ENCODE results near the gene CCDC81. TPM values are rescaled to one million over a fixed set of nuclear protein-coding genes. Genes with fewer than 3 reads are reported as not detected.

CCDC81 gene
- 0.45 TPM for polyA plus RNA-seq (2012; ENCODE audit: insufficient read length, low read depth)

GRCh38 chr11:86374586-86374985 lies at the start of gene CCDC81:
Gene CCDC81, plus strand, starts transcription at chr11:86374887. Its CDS starts 277 bp downstream, at chr11:86375164.
- TF ChIP-seq FOXP2 (optimal IDR thresholded peaks at IDR 0.05; ENCODE audit: borderline replicate concordance, extremely low read depth, extremely low read length, insufficient read depth), result no peak
- TF ChIP-seq, protein P1, sequence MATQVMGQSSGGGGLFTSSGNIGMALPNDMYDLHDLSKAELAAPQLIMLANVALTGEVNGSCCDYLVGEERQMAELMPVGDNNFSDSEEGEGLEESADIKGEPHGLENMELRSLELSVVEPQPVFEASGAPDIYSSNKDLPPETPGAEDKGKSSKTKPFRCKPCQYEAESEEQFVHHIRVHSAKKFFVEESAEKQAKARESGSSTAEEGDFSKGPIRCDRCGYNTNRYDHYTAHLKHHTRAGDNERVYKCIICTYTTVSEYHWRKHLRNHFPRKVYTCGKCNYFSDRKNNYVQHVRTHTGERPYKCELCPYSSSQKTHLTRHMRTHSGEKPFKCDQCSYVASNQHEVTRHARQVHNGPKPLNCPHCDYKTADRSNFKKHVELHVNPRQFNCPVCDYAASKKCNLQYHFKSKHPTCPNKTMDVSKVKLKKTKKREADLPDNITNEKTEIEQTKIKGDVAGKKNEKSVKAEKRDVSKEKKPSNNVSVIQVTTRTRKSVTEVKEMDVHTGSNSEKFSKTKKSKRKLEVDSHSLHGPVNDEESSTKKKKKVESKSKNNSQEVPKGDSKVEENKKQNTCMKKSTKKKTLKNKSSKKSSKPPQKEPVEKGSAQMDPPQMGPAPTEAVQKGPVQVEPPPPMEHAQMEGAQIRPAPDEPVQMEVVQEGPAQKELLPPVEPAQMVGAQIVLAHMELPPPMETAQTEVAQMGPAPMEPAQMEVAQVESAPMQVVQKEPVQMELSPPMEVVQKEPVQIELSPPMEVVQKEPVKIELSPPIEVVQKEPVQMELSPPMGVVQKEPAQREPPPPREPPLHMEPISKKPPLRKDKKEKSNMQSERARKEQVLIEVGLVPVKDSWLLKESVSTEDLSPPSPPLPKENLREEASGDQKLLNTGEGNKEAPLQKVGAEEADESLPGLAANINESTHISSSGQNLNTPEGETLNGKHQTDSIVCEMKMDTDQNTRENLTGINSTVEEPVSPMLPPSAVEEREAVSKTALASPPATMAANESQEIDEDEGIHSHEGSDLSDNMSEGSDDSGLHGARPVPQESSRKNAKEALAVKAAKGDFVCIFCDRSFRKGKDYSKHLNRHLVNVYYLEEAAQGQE (IDR thresholded peaks at IDR 0.05; ENCODE audit: insufficient read depth in 1 of 2, low read depth in 2 of 2, low read length in 2 of 2), result no peak
- TF ChIP-seq POLR2AphosphoS5 (IDR thresholded peaks at IDR 0.05; ENCODE audit: low read depth, low read length), result no peak
- TF ChIP-seq SIN3A (IDR thresholded peaks at IDR 0.05; ENCODE audit: borderline replicate concordance, insufficient read depth, low read length), result no peak
- no peak for TF ChIP-seq TAF1 (IDR thresholded peaks at IDR 0.05; ENCODE audit: borderline replicate concordance, insufficient read depth, low read length)

DNA sequence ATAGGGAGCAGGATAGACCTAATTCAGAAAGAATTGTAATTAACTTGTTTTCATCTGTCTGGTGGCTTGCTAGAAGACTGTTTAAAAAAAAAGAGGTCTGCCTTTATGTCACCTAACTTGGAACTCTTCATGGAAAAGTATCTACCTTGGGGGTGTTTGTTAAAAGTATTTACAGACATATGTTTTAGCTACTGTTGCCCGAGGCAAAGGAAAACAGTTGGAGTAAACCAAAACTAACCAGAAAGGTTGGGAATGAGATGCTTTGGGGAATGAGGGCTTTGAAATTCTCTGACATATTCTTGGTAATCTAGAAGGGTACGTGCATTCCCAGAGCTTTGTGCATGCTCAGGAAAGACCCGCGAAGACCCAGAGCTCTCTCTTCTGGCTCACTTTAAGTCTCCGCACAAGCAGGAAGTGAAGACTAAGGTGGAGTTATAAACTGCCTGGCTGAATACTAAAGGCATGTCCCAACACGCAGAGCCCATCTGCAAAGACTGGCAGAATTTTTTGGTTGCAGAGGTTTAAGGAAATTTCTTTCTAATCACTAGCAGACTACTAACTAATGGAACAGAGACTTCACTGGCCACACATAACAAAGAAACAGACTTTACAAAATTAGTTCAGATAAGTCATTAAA lies 39.4 kb upstream of the CCDC81 start:
- TF ChIP-seq POLR2AphosphoS5 (IDR thresholded peaks at IDR 0.05; ENCODE audit: low read depth, low read length) (no peak), TAF1 (IDR thresholded peaks at IDR 0.05; ENCODE audit: borderline replicate concordance, insufficient read depth, low read length) (no peak), SIN3A (IDR thresholded peaks at IDR 0.05; ENCODE audit: borderline replicate concordance, insufficient read depth, low read length) (no peak), FOXP2 (optimal IDR thresholded peaks at IDR 0.05; ENCODE audit: borderline replicate concordance, extremely low read depth, extremely low read length, insufficient read depth) (no peak)
- TF ChIP-seq, protein P1 (IDR thresholded peaks at IDR 0.05; ENCODE audit: insufficient read depth in 1 of 2, low read depth in 2 of 2, low read length in 2 of 2), result no peak

GRCh38 chr11:86337227-86337626 lies 37.5 kb upstream of the CCDC81 start:
- TF ChIP-seq POLR2AphosphoS5 (IDR thresholded peaks at IDR 0.05; ENCODE audit: low read depth, low read length) (no peak), SIN3A (IDR thresholded peaks at IDR 0.05; ENCODE audit: borderline replicate concordance, insufficient read depth, low read length) (no peak), FOXP2 (optimal IDR thresholded peaks at IDR 0.05; ENCODE audit: borderline replicate concordance, extremely low read depth, extremely low read length, insufficient read depth) (no peak), TAF1 (IDR thresholded peaks at IDR 0.05; ENCODE audit: borderline replicate concordance, insufficient read depth, low read length) (no peak)
- TF ChIP-seq, protein P1 (IDR thresholded peaks at IDR 0.05; ENCODE audit: insufficient read depth in 1 of 2, low read depth in 2 of 2, low read length in 2 of 2), result no peak

DNA sequence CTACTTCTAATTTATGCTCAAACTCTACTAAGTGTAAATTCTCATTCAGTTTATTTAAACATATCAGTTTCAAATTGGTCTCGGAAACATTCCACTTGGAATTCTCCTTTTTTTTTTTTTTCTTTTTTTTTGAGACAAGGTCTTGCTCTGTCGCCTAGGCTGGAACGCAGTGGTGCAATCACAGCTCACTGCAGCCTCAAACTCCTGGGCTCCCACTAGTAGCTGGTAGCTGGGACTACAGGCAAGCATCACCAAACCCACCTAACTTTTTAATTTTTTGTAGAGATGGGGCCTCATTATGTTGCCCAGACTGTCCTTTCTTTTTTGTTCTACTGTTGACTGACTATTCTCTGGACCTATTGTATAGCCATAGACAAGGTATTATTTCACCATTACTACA lies 33.3 kb upstream of the CCDC81 start:
- TF ChIP-seq TAF1 (IDR thresholded peaks at IDR 0.05; ENCODE audit: borderline replicate concordance, insufficient read depth, low read length) (no peak), FOXP2 (optimal IDR thresholded peaks at IDR 0.05; ENCODE audit: borderline replicate concordance, extremely low read depth, extremely low read length, insufficient read depth) (no peak), SIN3A (IDR thresholded peaks at IDR 0.05; ENCODE audit: borderline replicate concordance, insufficient read depth, low read length) (no peak), POLR2AphosphoS5 (IDR thresholded peaks at IDR 0.05; ENCODE audit: low read depth, low read length) (no peak)
- TF ChIP-seq, protein P1 (IDR thresholded peaks at IDR 0.05; ENCODE audit: insufficient read depth in 1 of 2, low read depth in 2 of 2, low read length in 2 of 2), result no peak
